Lower lobe of right lung (tissue), 2 donors: Measurements from ENCODE around the gene COL11A1. TPM values are rescaled to one million over a fixed set of nuclear protein-coding genes. Genes with fewer than 3 reads are reported as not detected.
"Not testable (repeated sequence)": the region's sequence is repeated elsewhere in the genome, so short reads cannot be mapped to it uniquely, and the experiment has no call there.

Experiments used
- ATAC-seq, 2 donors: fragments of 200-7000 bp; cut with Tn5 transposase; one replicate each; pipeline ENCODE4 v1.9.1; 2020 to 2022; ENCODE audit warnings: mild to moderate bottlenecking in 2 of 2, moderate library complexity in 2 of 2
- DNase-seq: peaks from one replicate; pipeline ENCODE4 v3.0.0-alpha.2; 2020
- H3K27ac ChIP-seq: fragments of 200-600 bp; one replicate; pipeline ENCODE4 v1.8.0; 2022
- H3K27me3 ChIP-seq: fragments of 200-600 bp; one replicate; pipeline ENCODE4 v1.8.0; 2022; ENCODE audit warnings: low read depth
- H3K36me3 ChIP-seq: fragments of 200-600 bp; one replicate; pipeline ENCODE4 v1.8.0; 2022; ENCODE audit warnings: mild to moderate bottlenecking
- H3K4me1 ChIP-seq: fragments of 200-600 bp; one replicate; pipeline ENCODE4 v1.8.0; 2022
- H3K4me3 ChIP-seq: fragments of 200-600 bp; one replicate; pipeline ENCODE4 v1.8.0; 2022; ENCODE audit warnings: mild to moderate bottlenecking
- H3K9me3 ChIP-seq: fragments of 200-600 bp; one replicate; pipeline ENCODE4 v1.8.0; 2022
- intact Hi-C: fragments of 100-400 bp; cut with DNase I; formaldehyde crosslinking; loops from one replicate; pipeline ENCODE4 v1.11.0; 2022
- total RNA-seq: library from RNA; stranded (reverse); fragmentation: NEBNext Ultra II Directional; extraction: Animal tissue kit (Norgen Biotek cat#: 25700); gene quantifications from one replicate; pipeline ENCODE4 v1.2.1, GENCODE V29; 2021
- TF ChIP-seq, protein P1 (sequence below): fragments of 200-600 bp; IDR thresholded peaks from one replicate; pipeline ENCODE4 v1.8.0; 2022; ENCODE audit warnings: antibody characterized with exemption, mild to moderate bottlenecking
- donor health status: DM: no; HTN: yes; CAD: no; lungs with severe emphysema.

The COL11A1 gene
- total RNA-seq, 1 donor from 2014 or later, result 0.56 TPM

DNA sequence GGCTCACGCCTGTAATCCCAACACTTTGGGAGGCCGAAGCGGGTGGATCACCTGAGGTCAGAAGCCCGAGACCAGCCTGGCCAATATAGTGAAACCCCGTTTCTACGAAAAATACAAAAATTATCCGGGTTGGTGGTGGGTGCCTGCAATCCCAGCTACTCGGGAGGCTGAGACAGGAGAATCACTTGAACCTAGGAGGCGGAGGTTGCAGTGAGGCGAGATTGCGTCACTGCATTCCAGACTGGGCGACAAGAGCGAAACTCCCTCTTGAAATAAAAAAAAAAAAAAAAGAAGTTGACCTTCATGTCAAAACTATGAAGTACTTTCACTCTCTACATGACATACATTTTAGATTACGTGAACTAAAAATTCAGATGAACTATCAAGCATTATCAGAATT, 153.7 kb downstream of the COL11A1 start:
- no peak for ATAC-seq
- Histone ChIP-seq H3K36me3 (no peaks in the 10 kb centered on the region), H3K27me3 (no peaks in the 10 kb centered on the region), H3K9me3 (no peaks in the 10 kb centered on the region), H3K4me1 (no peaks in the 10 kb centered on the region), H3K4me3 (no peak overlapping the region), H3K27ac (no peak overlapping the region)
- intact Hi-C loops, result no loop called here
- no peak for DNase-seq
- TF ChIP-seq, protein P1, sequence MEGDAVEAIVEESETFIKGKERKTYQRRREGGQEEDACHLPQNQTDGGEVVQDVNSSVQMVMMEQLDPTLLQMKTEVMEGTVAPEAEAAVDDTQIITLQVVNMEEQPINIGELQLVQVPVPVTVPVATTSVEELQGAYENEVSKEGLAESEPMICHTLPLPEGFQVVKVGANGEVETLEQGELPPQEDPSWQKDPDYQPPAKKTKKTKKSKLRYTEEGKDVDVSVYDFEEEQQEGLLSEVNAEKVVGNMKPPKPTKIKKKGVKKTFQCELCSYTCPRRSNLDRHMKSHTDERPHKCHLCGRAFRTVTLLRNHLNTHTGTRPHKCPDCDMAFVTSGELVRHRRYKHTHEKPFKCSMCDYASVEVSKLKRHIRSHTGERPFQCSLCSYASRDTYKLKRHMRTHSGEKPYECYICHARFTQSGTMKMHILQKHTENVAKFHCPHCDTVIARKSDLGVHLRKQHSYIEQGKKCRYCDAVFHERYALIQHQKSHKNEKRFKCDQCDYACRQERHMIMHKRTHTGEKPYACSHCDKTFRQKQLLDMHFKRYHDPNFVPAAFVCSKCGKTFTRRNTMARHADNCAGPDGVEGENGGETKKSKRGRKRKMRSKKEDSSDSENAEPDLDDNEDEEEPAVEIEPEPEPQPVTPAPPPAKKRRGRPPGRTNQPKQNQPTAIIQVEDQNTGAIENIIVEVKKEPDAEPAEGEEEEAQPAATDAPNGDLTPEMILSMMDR, result no peak

DNA sequence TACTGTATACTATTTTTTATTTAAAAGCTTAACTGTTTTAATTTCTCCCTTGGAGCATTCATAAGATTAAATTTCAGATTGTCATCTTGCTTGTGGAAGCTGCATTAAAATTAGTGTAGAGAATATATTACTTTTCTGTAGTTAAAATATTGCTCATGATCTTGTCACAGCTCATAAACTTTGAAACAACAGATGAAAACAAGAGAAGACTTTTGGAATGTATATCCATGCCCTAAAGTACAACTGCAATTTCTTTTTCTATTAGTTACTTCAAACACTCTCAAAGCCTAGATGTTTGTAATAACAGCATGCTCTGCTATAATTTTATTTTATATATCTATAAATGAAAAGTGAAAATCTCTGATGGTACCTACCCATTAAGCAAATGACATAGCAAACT, 155.9 kb downstream of the COL11A1 start:
- TF ChIP-seq, protein P1, result no peak
- DNase-seq (no peak), ATAC-seq (no peak)
- Histone ChIP-seq H3K27ac (no peak overlapping the region), H3K4me3 (no peak overlapping the region), H3K4me1 (no peaks in the 10 kb centered on the region), H3K36me3 (no peaks in the 10 kb centered on the region), H3K9me3 (no peaks in the 10 kb centered on the region), H3K27me3 (no peaks in the 10 kb centered on the region)
- intact Hi-C loops, result no loop called here

DNA sequence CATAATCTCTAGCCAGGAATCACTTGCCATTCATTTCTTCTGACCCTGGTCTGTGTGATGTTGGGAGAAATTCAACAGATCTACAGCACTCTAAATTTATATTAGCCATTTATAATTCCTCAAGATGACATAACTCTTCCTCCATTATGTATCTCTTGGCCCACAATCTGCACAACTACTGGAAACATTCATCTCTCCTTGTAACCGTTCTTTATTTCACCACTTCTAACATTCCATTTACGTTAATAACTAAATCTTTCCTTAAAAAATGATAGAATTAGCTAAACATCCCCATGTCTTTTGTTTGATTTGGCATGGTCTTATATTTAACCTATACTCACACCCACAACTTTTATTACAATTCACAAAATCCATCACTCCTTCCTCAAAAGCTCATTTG, 166.0 kb downstream of the COL11A1 start:
- no peak for DNase-seq
- intact Hi-C loops, result no loop called here
- H3K27ac ChIP-seq, result no peak overlapping the region
- H3K27me3 ChIP-seq, result no peaks in the 10 kb centered on the region
- TF ChIP-seq, protein P1, result no peak
- no peaks in the 10 kb centered on the region for H3K9me3 ChIP-seq
- no peaks in the 10 kb centered on the region for H3K4me1 ChIP-seq
- H3K4me3 ChIP-seq, result no peak overlapping the region
- no peaks in the 10 kb centered on the region for H3K36me3 ChIP-seq
- ATAC-seq, result no peak

DNA sequence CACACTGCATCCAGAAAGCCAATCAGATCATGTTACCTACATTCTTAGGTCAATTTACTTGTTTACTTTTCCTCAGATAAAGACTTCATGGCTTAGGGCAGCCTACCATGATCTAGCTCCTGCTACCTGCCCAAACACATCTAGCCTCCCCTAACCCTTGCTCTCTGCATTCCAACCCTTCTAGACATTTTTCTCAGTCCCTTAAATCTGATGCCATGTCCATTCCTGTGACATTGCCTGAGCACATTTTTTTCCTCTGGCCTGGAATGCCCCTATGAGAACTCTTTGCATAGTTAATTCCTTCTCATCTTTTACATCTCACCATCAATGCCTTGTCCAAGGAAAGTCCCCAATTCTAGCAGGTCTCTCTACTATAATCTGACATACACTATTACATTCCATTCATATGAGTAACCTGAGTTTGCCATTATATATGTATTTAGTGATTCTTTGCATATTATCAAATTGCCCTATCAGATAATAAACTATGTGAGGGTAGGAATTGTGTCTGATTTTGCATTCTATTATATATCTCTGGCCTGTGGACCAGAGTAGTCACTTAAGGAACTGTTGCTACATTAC, 166.9 kb downstream of the COL11A1 start:
- intact Hi-C loops, result no loop called here
- no peaks in the 10 kb centered on the region for H3K9me3 ChIP-seq
- H3K4me3 ChIP-seq, result no peak overlapping the region
- DNase-seq, result no peak
- H3K4me1 ChIP-seq, result no peaks in the 10 kb centered on the region
- no peak overlapping the region for H3K27ac ChIP-seq
- no peaks in the 10 kb centered on the region for H3K36me3 ChIP-seq
- H3K27me3 ChIP-seq, result no peaks in the 10 kb centered on the region
- TF ChIP-seq, protein P1, result no peak
- no peak for ATAC-seq

DNA sequence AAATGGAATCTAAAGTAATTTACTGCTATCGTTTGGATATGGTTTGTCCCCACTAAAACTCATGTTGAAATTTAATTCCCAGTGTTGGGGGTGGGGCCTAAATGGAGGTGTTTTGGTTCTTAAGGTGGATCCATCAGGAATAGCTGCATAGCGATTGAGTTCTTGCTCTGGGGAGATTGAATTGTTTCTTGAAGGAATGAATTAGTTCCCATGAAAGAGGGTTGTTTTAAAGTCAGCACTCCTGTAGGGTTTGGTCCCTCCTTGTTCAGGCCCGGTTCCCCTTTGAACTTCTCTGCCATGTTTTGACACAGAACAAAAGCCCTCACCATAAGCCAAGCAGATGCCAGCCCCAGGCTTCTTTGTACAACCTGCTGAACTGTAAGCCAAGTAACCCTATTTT, 170.9 kb downstream of the COL11A1 start:
- TF ChIP-seq, protein P1, result no peak
- no peak overlapping the region for H3K4me3 ChIP-seq
- no peaks in the 10 kb centered on the region for H3K4me1 ChIP-seq
- intact Hi-C loops, result no loop called here
- H3K9me3 ChIP-seq, result no peaks in the 10 kb centered on the region
- ATAC-seq (no peak), DNase-seq (no peak)
- H3K36me3 ChIP-seq, result no peaks in the 10 kb centered on the region
- no peak overlapping the region for H3K27ac ChIP-seq
- no peaks in the 10 kb centered on the region for H3K27me3 ChIP-seq

DNA sequence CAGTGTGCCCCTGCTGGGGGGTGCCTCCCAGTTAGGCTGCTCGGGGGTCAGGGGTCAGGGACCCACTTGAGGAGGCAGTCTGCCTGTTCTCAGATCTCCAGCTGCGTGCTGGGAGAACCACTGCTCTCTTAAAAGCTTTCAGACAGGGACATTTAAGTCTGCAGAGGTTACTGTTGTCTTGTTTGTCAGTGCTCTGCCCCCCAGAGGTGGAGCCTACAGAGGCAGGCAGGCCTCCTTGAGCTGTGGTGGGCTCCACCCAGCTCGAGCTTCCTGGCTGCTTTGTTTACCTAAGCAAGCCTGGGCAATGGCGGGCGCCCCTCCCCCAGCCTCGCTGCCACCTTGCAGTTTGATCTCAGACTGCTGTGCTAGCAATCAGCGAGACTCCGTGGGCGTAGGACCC, 175.0 kb downstream of the COL11A1 start:
- not testable (repeated sequence) for ATAC-seq

More for the DNA sequence above, 175.0 kb downstream of the COL11A1 start:
- H3K27ac ChIP-seq, DNase-seq, H3K36me3 ChIP-seq, H3K4me3 ChIP-seq, H3K4me1 ChIP-seq, intact Hi-C loops, H3K27me3 ChIP-seq, H3K9me3 ChIP-seq: not testable (repeated sequence)
